Measurements from ENCODE around the gene LRRC37B. TPM values are rescaled to one million over a fixed set of nuclear protein-coding genes. Genes with fewer than 3 reads are reported as not detected.
A peak's percentile ranks its signal among the peaks of the same experiment; 100 is the strongest.
"Not testable (repeated sequence)": the region's sequence is repeated elsewhere in the genome, so short reads cannot be mapped to it uniquely, and the experiment has no call there.

LRRC37B gene
- total and polyA plus RNA-seq, 2 of the 13 experiments (the other 11 are each of a cell fraction or from before 2014, with no cell fraction given) = 8.7 to 8.8 TPM

GRCh38 chr17:32054985-32055384, 47.8 kb downstream of the LRRC37B start:
- H3K9me3 ChIP-seq (ENCODE audit: low read length); POLR2A ChIA-PET; H4K20me1 ChIP-seq (ENCODE audit: insufficient read depth, low read length); H3K36me3 ChIP-seq (replicated peaks in 1 of 2; ENCODE audit: control insufficient read depth in 1 of 2, insufficient read depth in 2 of 2, low read length in 2 of 2); ATAC-seq; BruUV-seq (replicated peaks); DNase-seq (ENCODE audit: low spot score); H3K4me3 ChIP-seq (replicated peaks in 1 of 3; ENCODE audit: insufficient read depth in 1 of 3, low read depth in 2 of 3, low read length in 3 of 3); H3K4me2 ChIP-seq (ENCODE audit: low read depth, low read length); H3K4me1 ChIP-seq (ENCODE audit: insufficient read depth, low read length); H2AFZ ChIP-seq (ENCODE audit: low read length); H3K27me3 ChIP-seq (ENCODE audit: control insufficient read depth in 1 of 2, insufficient read depth in 2 of 2, low read length in 2 of 2); H3K27ac ChIP-seq (ENCODE audit: extremely low read length, insufficient read depth, low read length); H3K9ac ChIP-seq (ENCODE audit: insufficient read depth, low read depth, low read length); CTCF ChIA-PET (ENCODE audit: low intra/inter-chr PET ratio, low total read pairs); H3K79me2 ChIP-seq (ENCODE audit: insufficient read depth, low read length); FAIRE-seq; in situ Hi-C loops (cut with HindIII; ENCODE audit: extremely low pct_ligation_motif_present, low pct_unique_long_range_greater_than_20kb); intact Hi-C loops (cut with micrococcal nuclease; ENCODE audit: unreplicated experiment): not testable (repeated sequence)
- 66% methylated on average over 4 of the region's 4 CpGs for WGBS (ENCODE audit: low lambda C conversion rate)

- 70% methylated on average over 2 of the region's 3 CpGs for WGBS (ENCODE audit: low lambda C conversion rate)
- H3K9me3 ChIP-seq (ENCODE audit: low read length); H3K4me1 ChIP-seq (ENCODE audit: insufficient read depth, low read length); H2AFZ ChIP-seq (ENCODE audit: low read length); in situ Hi-C loops (cut with HindIII; ENCODE audit: extremely low pct_ligation_motif_present, low pct_unique_long_range_greater_than_20kb); CTCF ChIA-PET (ENCODE audit: low intra/inter-chr PET ratio, low total read pairs); H3K36me3 ChIP-seq (replicated peaks in 1 of 2; ENCODE audit: control insufficient read depth in 1 of 2, insufficient read depth in 2 of 2, low read length in 2 of 2); POLR2A ChIA-PET; ATAC-seq; H3K27me3 ChIP-seq (ENCODE audit: control insufficient read depth in 1 of 2, insufficient read depth in 2 of 2, low read length in 2 of 2); H3K79me2 ChIP-seq (ENCODE audit: insufficient read depth, low read length); H3K4me2 ChIP-seq (ENCODE audit: low read depth, low read length); H3K9ac ChIP-seq (ENCODE audit: insufficient read depth, low read depth, low read length); intact Hi-C loops (cut with micrococcal nuclease; ENCODE audit: unreplicated experiment); BruUV-seq (replicated peaks); H4K20me1 ChIP-seq (ENCODE audit: insufficient read depth, low read length); FAIRE-seq; H3K4me3 ChIP-seq (replicated peaks in 1 of 3; ENCODE audit: insufficient read depth in 1 of 3, low read depth in 2 of 3, low read length in 3 of 3); DNase-seq (ENCODE audit: low spot score); H3K27ac ChIP-seq (ENCODE audit: extremely low read length, insufficient read depth, low read length): not testable (repeated sequence)
Measured at GRCh38 chr17:32055425-32055824, 48.2 kb downstream of the LRRC37B start.

GRCh38 chr17:32056500-32056899, 49.3 kb downstream of the LRRC37B start:
- ATAC-seq; H3K36me3 ChIP-seq (replicated peaks in 1 of 2; ENCODE audit: control insufficient read depth in 1 of 2, insufficient read depth in 2 of 2, low read length in 2 of 2); H3K4me3 ChIP-seq (replicated peaks in 1 of 3; ENCODE audit: insufficient read depth in 1 of 3, low read depth in 2 of 3, low read length in 3 of 3); H3K4me1 ChIP-seq (ENCODE audit: insufficient read depth, low read length); H3K9ac ChIP-seq (ENCODE audit: insufficient read depth, low read depth, low read length); H3K9me3 ChIP-seq (ENCODE audit: low read length); intact Hi-C loops (cut with micrococcal nuclease; ENCODE audit: unreplicated experiment); H3K79me2 ChIP-seq (ENCODE audit: insufficient read depth, low read length); POLR2A ChIA-PET; DNase-seq (ENCODE audit: low spot score); H4K20me1 ChIP-seq (ENCODE audit: insufficient read depth, low read length); in situ Hi-C loops (cut with HindIII; ENCODE audit: extremely low pct_ligation_motif_present, low pct_unique_long_range_greater_than_20kb); H3K27me3 ChIP-seq (ENCODE audit: control insufficient read depth in 1 of 2, insufficient read depth in 2 of 2, low read length in 2 of 2); CTCF ChIA-PET (ENCODE audit: low intra/inter-chr PET ratio, low total read pairs); H2AFZ ChIP-seq (ENCODE audit: low read length); BruUV-seq (replicated peaks); H3K27ac ChIP-seq (ENCODE audit: extremely low read length, insufficient read depth, low read length); H3K4me2 ChIP-seq (ENCODE audit: low read depth, low read length); FAIRE-seq: not testable (repeated sequence)
- WGBS (ENCODE audit: low lambda C conversion rate) = 70% methylated on average over 6 of the region's 10 CpGs
- TF ChIP-seq ZNF121 (CRISPR knock-in tag; IDR thresholded peaks at IDR 0.05) = 0 out of 2 replicates have a peak, but pooled peaks have one; percentile 28

All from HepG2 (cell line).